ENCODE results near the gene NAALADL2.

NAALADL2 gene

DNA sequence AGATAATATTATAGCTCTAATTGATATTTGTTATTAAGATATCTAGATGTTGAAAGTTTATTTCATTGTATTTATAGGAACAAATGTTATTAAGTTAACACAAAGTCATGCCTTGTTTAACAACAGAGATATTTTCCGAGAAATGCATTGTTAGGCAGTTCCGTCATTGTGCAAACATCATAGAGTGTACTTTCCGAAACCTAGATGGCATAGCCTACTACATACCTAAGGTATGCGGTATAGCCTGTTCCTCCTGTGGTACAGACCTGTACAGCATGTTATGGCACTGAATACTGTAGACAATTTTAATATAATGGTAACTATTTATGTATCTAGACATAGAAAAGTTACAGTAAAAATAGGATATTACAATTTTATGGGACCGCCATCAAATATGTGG, 114.3 kb downstream of the NAALADL2 start:
- Histone ChIP-seq H3K4me3 (ENCODE audit: low read depth, low read length) (no peak overlapping the region), H3K9me3 (ENCODE audit: control insufficient read depth, insufficient read depth, low read depth, low read length) (0 out of 2 replicates have a peak, but pooled peaks cover 3% of the 10 kb centered on the region), H3K27ac (ENCODE audit: low read depth, low read length) (no peak overlapping the region)

DNA sequence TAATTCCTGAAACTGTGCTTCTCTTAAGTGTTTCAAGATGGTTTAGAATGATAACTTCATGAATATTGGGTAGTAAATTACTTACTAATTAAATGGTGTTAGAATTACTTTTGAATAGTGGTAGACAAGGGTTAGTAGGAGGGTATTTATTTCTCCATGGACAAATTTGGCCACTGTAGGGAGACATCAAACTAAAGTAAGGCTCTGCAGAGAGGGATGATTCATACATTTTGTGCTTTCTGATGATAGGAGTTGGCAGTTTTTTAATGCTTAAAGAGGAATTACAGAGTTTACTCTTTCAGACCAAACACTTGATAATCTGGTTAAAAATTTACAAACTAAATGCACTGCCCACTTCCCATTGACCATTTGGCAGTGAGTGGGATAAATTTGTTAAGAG, 127.6 kb downstream of the NAALADL2 start:
- H3K36me3 ChIP-seq (ENCODE audit: control insufficient read depth, insufficient read depth, low read length) = no peaks in the 10 kb centered on the region
- no peak overlapping the region for H3K4me3 ChIP-seq (ENCODE audit: low read depth, low read length)
- no peak overlapping the region for H3K27ac ChIP-seq (ENCODE audit: low read depth, low read length)
- H3K9ac ChIP-seq (ENCODE audit: low read length) = no peak overlapping the region
- H3K27me3 ChIP-seq (ENCODE audit: control insufficient read depth, insufficient read depth, low read length) = no peaks in the 10 kb centered on the region
- H3K9me3 ChIP-seq (ENCODE audit: control insufficient read depth, insufficient read depth, low read depth, low read length) = no peaks in the 10 kb centered on the region
- no peaks in the 10 kb centered on the region for H3K4me1 ChIP-seq (ENCODE audit: control insufficient read depth, insufficient read depth, low read length)

More for the DNA sequence above, 114.3 kb downstream of the NAALADL2 start:
- Histone ChIP-seq H3K4me1 (ENCODE audit: control insufficient read depth, insufficient read depth, low read length) (no peaks in the 10 kb centered on the region), H3K27me3 (ENCODE audit: control insufficient read depth, insufficient read depth, low read length) (no peaks in the 10 kb centered on the region), H3K36me3 (ENCODE audit: control insufficient read depth, insufficient read depth, low read length) (no peaks in the 10 kb centered on the region), H3K9ac (ENCODE audit: low read length) (no peak overlapping the region)

DNA sequence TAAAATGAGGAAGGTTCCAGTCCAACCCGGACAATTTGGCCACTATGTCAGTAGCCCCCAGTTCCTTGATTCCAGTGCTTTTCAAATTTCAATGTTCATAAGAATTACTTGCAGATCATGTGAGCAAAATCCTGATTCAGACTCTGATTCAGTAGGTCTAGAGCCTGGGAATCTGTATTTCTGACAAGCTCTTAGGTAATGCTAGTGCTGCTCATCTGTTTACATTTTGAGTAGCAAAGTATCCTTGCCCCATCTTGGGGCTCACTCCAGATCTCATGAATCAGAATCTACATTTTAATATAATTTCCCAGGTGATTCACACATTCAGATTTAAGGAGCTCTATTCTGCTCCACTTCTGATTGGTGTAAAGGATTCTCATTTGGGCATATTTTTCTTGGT, 142.0 kb downstream of the NAALADL2 start:
- Histone ChIP-seq H3K9ac (ENCODE audit: low read length) (no peak overlapping the region), H3K4me1 (ENCODE audit: control insufficient read depth, insufficient read depth, low read length) (no peaks in the 10 kb centered on the region), H3K27ac (ENCODE audit: low read depth, low read length) (no peak overlapping the region), H3K9me3 (ENCODE audit: control insufficient read depth, insufficient read depth, low read depth, low read length) (no peaks in the 10 kb centered on the region), H3K4me3 (ENCODE audit: low read depth, low read length) (no peak overlapping the region), H3K27me3 (ENCODE audit: control insufficient read depth, insufficient read depth, low read length) (no peaks in the 10 kb centered on the region), H3K36me3 (ENCODE audit: control insufficient read depth, insufficient read depth, low read length) (no peaks in the 10 kb centered on the region)

DNA sequence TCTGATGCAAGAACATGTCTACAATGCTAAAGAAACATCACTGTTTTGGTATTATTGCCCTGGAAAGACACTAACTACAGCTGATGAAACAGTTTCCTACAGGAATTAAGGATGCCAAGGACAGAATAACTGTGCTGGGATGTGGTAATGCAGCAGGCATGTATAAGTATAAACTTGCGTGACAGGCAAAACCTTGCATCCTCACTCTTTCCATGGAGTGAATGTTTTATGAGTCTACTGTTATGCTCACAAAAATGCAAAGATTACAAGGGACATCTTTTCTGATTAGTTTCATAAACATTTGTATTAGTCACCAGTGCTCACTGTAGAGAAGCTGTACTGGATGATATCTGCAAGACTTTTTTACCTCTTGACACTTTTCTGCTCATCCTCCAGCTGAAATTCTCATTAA, 143.6 kb downstream of the NAALADL2 start:
- Histone ChIP-seq H3K27me3 (ENCODE audit: control insufficient read depth, insufficient read depth, low read length) (no peaks in the 10 kb centered on the region), H3K9me3 (ENCODE audit: control insufficient read depth, insufficient read depth, low read depth, low read length) (no peaks in the 10 kb centered on the region), H3K4me3 (ENCODE audit: low read depth, low read length) (no peak overlapping the region), H3K27ac (ENCODE audit: low read depth, low read length) (no peak overlapping the region), H3K36me3 (ENCODE audit: control insufficient read depth, insufficient read depth, low read length) (no peaks in the 10 kb centered on the region), H3K4me1 (ENCODE audit: control insufficient read depth, insufficient read depth, low read length) (no peaks in the 10 kb centered on the region), H3K9ac (ENCODE audit: low read length) (no peak overlapping the region)

DNA sequence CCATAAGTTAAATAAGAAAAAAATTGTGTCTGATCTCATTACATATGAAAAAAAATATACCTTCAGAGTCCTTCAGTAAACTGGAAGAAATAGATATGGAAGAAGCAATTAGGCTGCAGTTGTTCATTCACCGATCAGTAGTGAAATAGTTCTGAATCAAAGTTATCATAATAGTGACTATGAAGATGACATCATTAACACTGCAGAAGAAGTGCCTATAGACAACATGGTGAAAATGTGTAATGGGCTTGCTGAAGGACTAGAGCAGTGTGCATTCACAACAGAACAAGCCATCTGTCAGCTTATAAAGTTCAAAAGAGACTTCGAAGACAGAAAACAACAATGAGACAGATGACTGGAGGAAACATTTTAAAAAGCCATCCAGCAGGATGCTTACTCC, 144.5 kb downstream of the NAALADL2 start:
- no peak overlapping the region for H3K9ac ChIP-seq (ENCODE audit: low read length)
- no peaks in the 10 kb centered on the region for H3K36me3 ChIP-seq (ENCODE audit: control insufficient read depth, insufficient read depth, low read length)
- H3K4me3 ChIP-seq (ENCODE audit: low read depth, low read length) = no peak overlapping the region
- H3K4me1 ChIP-seq (ENCODE audit: control insufficient read depth, insufficient read depth, low read length) = no peaks in the 10 kb centered on the region
- H3K9me3 ChIP-seq (ENCODE audit: control insufficient read depth, insufficient read depth, low read depth, low read length) = no peaks in the 10 kb centered on the region
- no peak overlapping the region for H3K27ac ChIP-seq (ENCODE audit: low read depth, low read length)
- H3K27me3 ChIP-seq (ENCODE audit: control insufficient read depth, insufficient read depth, low read length) = no peaks in the 10 kb centered on the region

DNA sequence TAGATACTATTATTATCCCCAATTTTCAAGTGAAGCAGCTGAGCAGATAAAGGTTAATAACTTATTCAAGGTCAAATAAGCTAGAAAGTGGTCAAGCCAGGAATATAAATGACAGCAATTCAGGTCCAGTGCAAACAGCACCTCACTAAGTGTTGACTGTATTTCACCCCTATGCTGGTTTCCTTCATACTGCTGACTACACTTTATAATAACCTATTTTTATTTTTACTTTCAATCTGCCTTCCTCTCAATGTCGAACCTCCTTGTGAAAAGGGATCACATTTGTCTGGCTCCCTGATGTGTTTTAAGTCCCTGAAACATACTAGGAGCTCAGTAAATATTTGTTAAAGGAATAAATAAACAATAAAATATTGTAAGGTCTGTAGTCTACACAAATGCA, 146.1 kb downstream of the NAALADL2 start:
- Histone ChIP-seq H3K4me3 (ENCODE audit: low read depth, low read length) (no peak overlapping the region), H3K36me3 (ENCODE audit: control insufficient read depth, insufficient read depth, low read length) (no peaks in the 10 kb centered on the region), H3K27me3 (ENCODE audit: control insufficient read depth, insufficient read depth, low read length) (no peaks in the 10 kb centered on the region), H3K9me3 (ENCODE audit: control insufficient read depth, insufficient read depth, low read depth, low read length) (no peaks in the 10 kb centered on the region), H3K27ac (ENCODE audit: low read depth, low read length) (no peak overlapping the region), H3K9ac (ENCODE audit: low read length) (no peak overlapping the region), H3K4me1 (ENCODE audit: control insufficient read depth, insufficient read depth, low read length) (no peaks in the 10 kb centered on the region)

DNA sequence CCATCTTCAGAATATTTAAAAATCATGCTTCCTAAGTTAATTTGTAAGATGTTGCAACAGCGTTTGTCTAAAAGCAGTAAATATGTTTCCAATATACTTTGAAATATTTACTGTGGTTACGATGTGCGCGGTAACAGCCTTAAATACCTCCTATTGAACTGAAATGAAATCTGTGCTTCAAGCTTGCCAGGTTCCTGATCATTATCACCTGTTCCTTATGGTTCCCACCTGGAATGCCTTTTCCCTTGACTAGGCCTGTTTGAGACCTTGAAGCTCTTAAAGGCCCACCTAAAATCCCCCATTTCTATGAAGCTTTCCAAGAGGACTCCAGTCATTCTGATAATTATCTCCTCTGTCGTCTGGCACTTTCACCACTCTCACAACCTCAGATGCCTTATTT, 146.7 kb downstream of the NAALADL2 start:
- no peaks in the 10 kb centered on the region for H3K9me3 ChIP-seq (ENCODE audit: control insufficient read depth, insufficient read depth, low read depth, low read length)
- no peaks in the 10 kb centered on the region for H3K36me3 ChIP-seq (ENCODE audit: control insufficient read depth, insufficient read depth, low read length)
- no peak overlapping the region for H3K4me3 ChIP-seq (ENCODE audit: low read depth, low read length)
- no peaks in the 10 kb centered on the region for H3K27me3 ChIP-seq (ENCODE audit: control insufficient read depth, insufficient read depth, low read length)
- H3K9ac ChIP-seq (ENCODE audit: low read length) = no peak overlapping the region
- no peaks in the 10 kb centered on the region for H3K4me1 ChIP-seq (ENCODE audit: control insufficient read depth, insufficient read depth, low read length)
- H3K27ac ChIP-seq (ENCODE audit: low read depth, low read length) = no peak overlapping the region

DNA sequence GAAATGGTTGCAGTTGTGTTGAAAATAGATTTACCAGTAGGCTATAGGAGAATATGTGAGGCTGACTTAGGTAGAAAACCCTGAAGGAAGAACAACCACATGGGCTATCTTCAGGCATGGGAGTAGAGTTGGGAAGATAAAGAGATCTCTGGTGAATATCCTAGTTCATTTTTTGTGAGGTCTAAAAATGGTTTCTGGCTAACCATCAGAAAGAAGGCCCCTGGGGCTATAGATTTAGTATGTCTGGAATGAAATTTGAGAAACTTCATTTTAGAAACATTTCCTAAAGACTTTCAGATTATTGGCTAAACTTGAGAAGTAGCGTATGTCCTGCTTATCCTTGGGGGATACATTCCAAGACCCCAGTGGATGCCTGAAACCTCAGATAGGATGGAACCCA, 148.2 kb downstream of the NAALADL2 start:
- H3K4me1 ChIP-seq (ENCODE audit: control insufficient read depth, insufficient read depth, low read length) = no peaks in the 10 kb centered on the region
- H3K27ac ChIP-seq (ENCODE audit: low read depth, low read length) = no peak overlapping the region
- H3K9ac ChIP-seq (ENCODE audit: low read length) = no peak overlapping the region
- H3K9me3 ChIP-seq (ENCODE audit: control insufficient read depth, insufficient read depth, low read depth, low read length) = no peaks in the 10 kb centered on the region
- H3K36me3 ChIP-seq (ENCODE audit: control insufficient read depth, insufficient read depth, low read length) = no peaks in the 10 kb centered on the region
- no peaks in the 10 kb centered on the region for H3K27me3 ChIP-seq (ENCODE audit: control insufficient read depth, insufficient read depth, low read length)
- H3K4me3 ChIP-seq (ENCODE audit: low read depth, low read length) = no peak overlapping the region

DNA sequence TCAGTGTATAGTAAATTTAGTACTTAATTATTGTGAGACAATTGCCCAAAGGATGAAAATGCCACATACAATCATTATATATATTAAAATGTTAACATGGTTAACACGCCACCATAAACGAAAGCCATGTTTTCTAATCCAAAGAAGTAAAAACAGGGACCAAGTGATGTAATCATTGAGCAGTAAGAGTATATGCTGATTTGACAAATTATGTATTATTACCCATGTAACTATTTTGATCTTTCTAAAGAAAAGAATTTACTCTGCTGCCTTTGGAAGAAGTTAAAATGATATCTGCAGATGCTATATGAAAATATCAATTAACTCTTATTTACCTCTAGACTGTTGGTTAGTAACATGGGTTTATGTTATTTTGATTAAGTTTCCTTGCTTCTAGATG, 150.2 kb downstream of the NAALADL2 start:
- H3K9ac ChIP-seq (ENCODE audit: low read length) = no peak overlapping the region

DNA sequence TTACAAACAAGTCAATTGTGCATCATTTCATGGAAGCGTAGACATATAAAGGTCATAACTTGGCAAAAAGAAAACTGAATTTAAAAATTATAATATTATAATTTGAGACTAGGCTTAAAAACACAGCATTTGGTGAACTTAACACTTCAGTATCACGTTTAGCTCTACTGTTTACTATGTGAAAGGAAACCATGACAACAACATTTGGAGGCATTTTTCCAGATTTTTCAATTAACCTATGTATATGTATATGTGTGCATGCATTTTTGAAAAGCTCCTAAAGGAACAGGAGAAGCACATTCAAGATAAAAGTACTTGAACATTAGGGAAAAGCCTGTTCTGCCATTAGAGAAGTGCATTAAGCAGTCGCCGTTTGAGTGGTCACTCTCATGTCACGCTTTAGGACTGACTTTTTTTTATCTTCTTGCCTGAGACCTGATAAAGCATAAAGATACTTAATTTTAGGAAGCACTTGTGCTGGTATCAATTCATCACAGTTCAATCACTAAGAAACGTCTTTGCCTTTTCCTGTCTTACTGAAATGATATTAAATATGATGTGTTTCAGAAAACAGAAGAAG, 156.0 kb downstream of the NAALADL2 start:
- no peaks in the 10 kb centered on the region for H3K27me3 ChIP-seq (ENCODE audit: control insufficient read depth, insufficient read depth, low read length)
- no peak overlapping the region for H3K9ac ChIP-seq (ENCODE audit: low read length)
- no peaks in the 10 kb centered on the region for H3K4me1 ChIP-seq (ENCODE audit: control insufficient read depth, insufficient read depth, low read length)
- H3K27ac ChIP-seq (ENCODE audit: low read depth, low read length) = no peak overlapping the region
- no peaks in the 10 kb centered on the region for H3K9me3 ChIP-seq (ENCODE audit: control insufficient read depth, insufficient read depth, low read depth, low read length)
- no peaks in the 10 kb centered on the region for H3K36me3 ChIP-seq (ENCODE audit: control insufficient read depth, insufficient read depth, low read length)
- H3K4me3 ChIP-seq (ENCODE audit: low read depth, low read length) = no peak overlapping the region

More for the DNA sequence above, 150.2 kb downstream of the NAALADL2 start:
- no peaks in the 10 kb centered on the region for H3K36me3 ChIP-seq (ENCODE audit: control insufficient read depth, insufficient read depth, low read length)
- H3K4me3 ChIP-seq (ENCODE audit: low read depth, low read length) = no peak overlapping the region
- no peak overlapping the region for H3K27ac ChIP-seq (ENCODE audit: low read depth, low read length)
- H3K4me1 ChIP-seq (ENCODE audit: control insufficient read depth, insufficient read depth, low read length) = no peaks in the 10 kb centered on the region
- no peaks in the 10 kb centered on the region for H3K9me3 ChIP-seq (ENCODE audit: control insufficient read depth, insufficient read depth, low read depth, low read length)
- no peaks in the 10 kb centered on the region for H3K27me3 ChIP-seq (ENCODE audit: control insufficient read depth, insufficient read depth, low read length)

DNA sequence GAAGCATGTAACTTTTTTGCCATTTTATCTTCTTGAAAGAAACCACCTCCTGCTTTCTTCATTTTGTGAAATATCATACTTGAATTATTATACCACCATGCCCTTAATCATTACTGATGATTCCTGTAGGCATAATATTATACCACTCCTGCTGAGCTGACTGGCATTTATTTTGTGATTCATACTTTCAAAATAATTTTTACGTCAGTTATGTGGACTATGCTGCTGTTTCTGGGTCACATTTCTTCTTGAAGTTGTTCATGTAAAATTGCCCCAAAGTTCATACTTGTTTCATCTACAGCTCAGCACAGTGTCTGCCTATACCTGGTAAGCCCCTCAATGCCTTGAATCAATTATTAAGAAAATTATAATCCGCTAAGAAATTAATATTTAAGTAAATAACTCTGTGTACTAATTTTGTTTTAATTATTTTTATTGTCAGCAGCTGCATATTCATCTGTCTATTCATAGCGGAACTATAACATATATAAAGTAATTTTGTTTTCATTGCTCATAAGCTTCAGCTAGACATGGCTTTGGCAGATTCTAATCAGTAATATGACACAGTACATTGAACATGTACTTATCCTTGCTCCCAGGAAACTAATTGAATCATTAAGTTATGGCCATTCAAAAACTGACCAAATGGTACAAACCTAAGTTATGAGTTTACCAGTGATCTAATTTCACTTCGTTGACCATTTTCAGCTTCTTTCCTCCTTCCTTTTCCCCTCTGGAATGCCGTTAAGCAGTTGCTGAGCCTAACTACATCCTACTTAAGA, 160.0 kb downstream of the NAALADL2 start:
- no peaks in the 10 kb centered on the region for H3K27me3 ChIP-seq (ENCODE audit: control insufficient read depth, insufficient read depth, low read length)
- H3K9me3 ChIP-seq (ENCODE audit: control insufficient read depth, insufficient read depth, low read depth, low read length) = no peaks in the 10 kb centered on the region
- no peak overlapping the region for H3K27ac ChIP-seq (ENCODE audit: low read depth, low read length)
- no peak overlapping the region for H3K4me3 ChIP-seq (ENCODE audit: low read depth, low read length)
- H3K9ac ChIP-seq (ENCODE audit: low read length) = no peak overlapping the region
- H3K36me3 ChIP-seq (ENCODE audit: control insufficient read depth, insufficient read depth, low read length) = no peaks in the 10 kb centered on the region
- H3K4me1 ChIP-seq (ENCODE audit: control insufficient read depth, insufficient read depth, low read length) = peaks cover 1% of the 10 kb centered on the region; the same call in 1 of the 2 replicates

Measured in HUES6 (cell line).